Stimulated activated naive CD8-positive, alpha-beta T cell treated with anti-CD3 and anti-CD28 coated beads, Interleukin-15, Interleukin-2, amounts not matched to agents 100 ng/mL and 50 ng/mL, for 24 hours (primary cell): ENCODE results near the gene TROAP.
"Not testable (repeated sequence)": the region's sequence is repeated elsewhere in the genome, so short reads cannot be mapped to it uniquely, and the experiment has no call there.

Experiments
- H3K27ac Mint-ChIP-seq: one replicate; pipeline ENCODE4 v1.8.0; 2021; ENCODE audit warnings: mild to moderate bottlenecking, mixed read lengths
- H3K27me3 Mint-ChIP-seq: one replicate; pipeline ENCODE4 v1.8.0; 2021; ENCODE audit warnings: mixed read lengths
- H3K36me3 Mint-ChIP-seq: one replicate; pipeline ENCODE4 v1.8.0; 2021; ENCODE audit warnings: low read depth, mixed read lengths
- H3K4me1 Mint-ChIP-seq: one replicate; pipeline ENCODE4 v1.8.0; 2021; ENCODE audit warnings: low read depth, mixed read lengths
- H3K4me3 Mint-ChIP-seq: one replicate; pipeline ENCODE4 v1.8.0; 2021; ENCODE audit warnings: mild to moderate bottlenecking, mixed read lengths
- H3K9me3 Mint-ChIP-seq: one replicate; pipeline ENCODE4 v1.8.0; 2021; ENCODE audit warnings: mixed read lengths

TROAP gene

DNA sequence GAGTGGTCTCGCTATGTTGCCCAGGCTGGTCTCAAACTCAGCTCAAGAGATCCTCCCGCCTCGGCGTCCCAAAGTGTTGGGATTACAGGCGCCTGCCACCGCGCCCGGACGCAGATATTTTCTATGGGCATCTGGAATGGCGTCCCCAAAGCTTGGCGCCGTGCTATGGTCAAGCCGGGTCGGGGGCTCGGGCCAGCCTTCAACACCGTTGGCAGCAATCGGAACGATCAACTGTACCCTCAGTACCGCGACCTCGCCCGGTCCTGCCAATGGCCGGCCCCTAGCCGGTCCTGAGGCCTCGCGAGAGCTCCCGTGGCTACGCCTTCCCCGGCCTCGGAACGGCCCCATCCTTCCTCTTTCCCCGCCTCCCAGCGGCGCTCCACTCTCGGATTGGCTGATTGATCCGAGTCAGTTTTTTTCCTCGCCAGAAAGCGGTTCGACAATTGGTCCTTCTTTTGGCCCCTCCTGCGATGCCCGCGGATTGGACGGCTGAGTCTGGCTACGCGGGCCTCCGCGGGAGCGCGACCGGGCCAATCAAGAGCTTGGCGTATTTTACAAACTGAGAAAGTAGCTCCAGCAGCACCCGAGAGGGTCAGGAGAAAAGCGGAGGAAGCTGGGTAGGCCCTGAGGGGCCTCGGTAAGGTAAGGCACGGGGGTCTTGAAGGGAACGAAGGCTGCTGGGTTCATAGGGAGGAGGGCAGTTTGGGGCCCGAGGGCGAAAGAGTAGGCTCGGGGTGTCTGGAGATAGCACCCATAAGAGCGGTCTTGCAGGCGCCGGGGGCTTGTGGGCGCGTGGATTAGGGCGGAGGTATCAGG is at the start of gene TROAP:
TSS of gene TROAP (plus strand) at position 548 of the 816 bp plus-strand sequence. CDS start 354 bp downstream, outside the sequence.
- H3K4me3 Mint-ChIP-seq: peak within 1 kb of the TSS; percentile 99
- peak within 1 kb of the TSS; percentile 97 for H3K27ac Mint-ChIP-seq
- H3K27me3 Mint-ChIP-seq: no peaks in the 10 kb centered on the region
- no peaks in the 10 kb centered on the region for H3K9me3 Mint-ChIP-seq
- peaks cover 7% of the 10 kb centered on the region for H3K36me3 Mint-ChIP-seq
- H3K4me1 Mint-ChIP-seq: peaks cover 23% of the 10 kb centered on the region

GRCh38 chr12:49273726-49274395 is 49.2 kb upstream of the TROAP start:
- Mint-ChIP-seq H3K36me3 (peaks cover 51% of the 10 kb centered on the region), H3K27me3 (no peaks in the 10 kb centered on the region), H3K27ac (no peak overlapping the region), H3K4me3 (no peak overlapping the region), H3K9me3 (no peaks in the 10 kb centered on the region), H3K4me1 (peaks cover 6% of the 10 kb centered on the region)

- peaks cover 44% of the 10 kb centered on the region for H3K36me3 Mint-ChIP-seq
These were observed 48.5 kb upstream of the TROAP start for GRCh38 chr12:49274396-49275069.

DNA sequence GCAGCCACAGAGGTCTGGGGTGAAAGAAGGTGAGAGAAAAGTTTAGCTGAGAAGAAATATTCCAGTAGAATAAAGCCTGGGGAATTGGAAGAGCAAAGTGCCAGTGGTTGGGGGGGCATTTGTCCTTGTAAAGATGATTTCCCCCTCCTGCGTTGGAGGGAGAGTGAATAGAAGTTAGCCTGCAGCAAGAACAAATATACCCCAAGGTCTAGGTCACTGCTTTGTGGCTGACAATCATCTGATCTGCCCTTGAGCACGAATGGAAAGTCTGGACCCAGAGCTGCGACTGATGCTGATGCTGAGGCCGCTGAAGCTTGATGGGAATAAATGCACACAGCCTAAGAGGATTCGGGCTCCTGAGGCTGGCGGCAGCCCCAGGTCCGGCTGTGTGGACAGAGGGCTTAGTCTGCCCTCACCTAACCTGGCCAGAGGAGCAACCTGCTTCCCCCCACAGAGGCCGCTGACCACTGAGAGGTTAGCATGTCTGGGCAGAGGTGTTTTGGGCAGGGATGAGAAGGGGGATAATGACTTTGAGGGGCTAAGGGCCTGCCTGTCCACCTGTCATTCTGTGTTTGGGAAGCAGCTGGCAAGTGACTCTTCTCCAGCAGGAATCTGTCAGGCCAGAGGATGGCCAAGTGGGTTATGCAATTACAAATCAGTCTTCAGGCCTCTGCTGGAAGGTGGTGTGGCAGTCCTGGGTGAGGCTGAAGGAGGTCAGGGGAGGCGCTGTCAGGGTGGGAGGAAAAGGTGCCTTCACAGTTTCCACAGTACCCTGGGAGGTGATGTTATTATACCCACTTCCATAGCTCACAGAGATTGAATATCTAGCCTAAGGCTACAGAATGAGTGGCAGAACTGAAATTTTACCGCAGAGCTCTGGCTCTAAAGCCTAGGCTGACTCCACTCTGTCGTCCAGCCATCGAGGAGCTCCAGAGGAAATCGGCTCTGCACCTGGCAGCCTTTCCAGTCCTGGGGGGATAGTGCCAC is 46.5 kb upstream of the TROAP start:
- Mint-ChIP-seq H3K4me1 (no peaks in the 10 kb centered on the region), H3K9me3 (no peaks in the 10 kb centered on the region), H3K27ac (no peak overlapping the region), H3K36me3 (peaks cover 23% of the 10 kb centered on the region), H3K4me3 (no peak overlapping the region), H3K27me3 (peaks cover 4% of the 10 kb centered on the region)

More at GRCh38 chr12:49274396-49275069, 48.5 kb upstream of the TROAP start:
- Mint-ChIP-seq H3K27ac (peak overlapping the region; percentile 51), H3K27me3 (no peaks in the 10 kb centered on the region), H3K4me1 (no peaks in the 10 kb centered on the region), H3K4me3 (no peak overlapping the region), H3K9me3 (no peaks in the 10 kb centered on the region)

DNA sequence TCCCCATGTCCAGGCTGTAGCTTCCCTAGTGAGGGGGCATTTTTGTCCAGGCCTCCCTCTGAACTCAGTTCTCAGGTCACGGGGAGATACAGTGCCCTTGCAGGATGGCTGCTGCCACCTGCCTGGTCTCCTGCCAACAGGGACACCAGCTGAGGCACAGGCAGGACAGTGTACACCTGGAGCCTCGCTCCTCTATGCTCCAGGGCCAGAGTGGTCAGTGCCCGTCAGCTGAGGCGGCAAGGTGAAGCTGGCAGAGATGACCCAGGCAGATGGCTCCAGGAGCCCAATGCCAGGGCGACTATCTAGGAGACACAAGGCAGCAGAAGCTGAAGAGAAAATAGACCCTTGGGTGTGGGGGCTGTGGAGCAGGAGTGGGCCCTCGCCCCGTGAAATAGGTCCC is 45.6 kb upstream of the TROAP start:
- H3K27ac Mint-ChIP-seq: no peak overlapping the region
- H3K4me3 Mint-ChIP-seq: no peak overlapping the region
- H3K4me1 Mint-ChIP-seq: no peaks in the 10 kb centered on the region
- H3K27me3 Mint-ChIP-seq: peaks cover 4% of the 10 kb centered on the region
- H3K9me3 Mint-ChIP-seq: no peaks in the 10 kb centered on the region
- H3K36me3 Mint-ChIP-seq: peaks cover 18% of the 10 kb centered on the region

DNA sequence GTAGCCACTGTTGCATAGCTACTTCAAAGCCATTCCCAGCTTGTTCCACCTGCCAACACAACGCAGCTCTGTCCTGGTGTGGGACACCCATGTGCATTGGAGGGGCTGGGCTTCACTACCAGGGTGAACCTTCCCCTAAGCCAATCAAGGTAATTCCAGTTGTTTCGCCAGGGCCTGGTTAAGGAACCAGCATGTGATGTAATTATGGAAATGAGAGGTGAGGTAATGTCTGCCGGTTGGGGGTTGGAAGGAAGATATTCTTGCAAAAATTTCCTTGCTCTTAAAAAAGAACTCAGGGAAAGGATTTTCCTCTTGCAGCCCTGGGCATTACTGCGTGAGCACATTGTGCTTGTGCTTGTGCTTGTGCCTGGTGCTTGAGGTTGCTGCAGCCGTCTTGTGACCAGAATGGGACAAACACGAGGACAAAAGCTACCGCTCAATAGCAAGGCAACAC is 43.3 kb upstream of the TROAP start:
- Mint-ChIP-seq H3K36me3 (peaks cover 1% of the 10 kb centered on the region), H3K9me3 (no peaks in the 10 kb centered on the region)

GRCh38 chr12:49280545-49280944 is 42.5 kb upstream of the TROAP start:
- H3K9me3 Mint-ChIP-seq, H3K4me1 Mint-ChIP-seq, H3K27me3 Mint-ChIP-seq, H3K4me3 Mint-ChIP-seq, H3K27ac Mint-ChIP-seq, H3K36me3 Mint-ChIP-seq: not testable (repeated sequence)

More for the DNA sequence above, 43.3 kb upstream of the TROAP start:
- H3K27me3 Mint-ChIP-seq: peaks cover 6% of the 10 kb centered on the region
- H3K4me3 Mint-ChIP-seq: no peak overlapping the region
- H3K27ac Mint-ChIP-seq: no peak overlapping the region
- no peaks in the 10 kb centered on the region for H3K4me1 Mint-ChIP-seq

DNA sequence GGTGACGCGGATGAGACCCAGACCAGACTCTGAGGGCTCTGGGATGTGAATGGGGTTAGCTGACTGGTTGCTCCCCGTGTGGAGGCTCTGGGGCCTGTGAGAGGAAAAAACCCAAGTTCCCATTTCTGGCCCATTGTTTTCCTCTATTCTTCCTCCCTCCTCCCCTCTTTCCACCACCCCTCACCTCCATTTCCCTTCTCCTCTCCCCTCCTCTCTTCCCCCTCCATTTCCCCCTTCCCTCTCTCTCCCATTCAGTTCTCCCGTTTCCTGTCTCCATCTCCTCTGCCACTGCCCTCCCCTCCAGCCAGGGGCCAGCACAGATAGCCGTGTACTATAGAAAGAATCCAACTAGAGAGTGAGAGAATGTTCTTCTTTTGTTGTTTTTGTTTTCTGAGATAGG is 40.8 kb upstream of the TROAP start:
- no peaks in the 10 kb centered on the region for H3K4me1 Mint-ChIP-seq
- no peak overlapping the region for H3K27ac Mint-ChIP-seq
- no peaks in the 10 kb centered on the region for H3K36me3 Mint-ChIP-seq
- H3K27me3 Mint-ChIP-seq: peaks cover 19% of the 10 kb centered on the region
- H3K4me3 Mint-ChIP-seq: no peak overlapping the region
- H3K9me3 Mint-ChIP-seq: no peaks in the 10 kb centered on the region

- not testable (repeated sequence) for H3K27ac Mint-ChIP-seq, H3K9me3 Mint-ChIP-seq, H3K36me3 Mint-ChIP-seq, H3K4me3 Mint-ChIP-seq, H3K4me1 Mint-ChIP-seq
- peaks cover 24% of the 10 kb centered on the region for H3K27me3 Mint-ChIP-seq
These were observed 40.2 kb upstream of the TROAP start for GRCh38 chr12:49282740-49283375.

DNA sequence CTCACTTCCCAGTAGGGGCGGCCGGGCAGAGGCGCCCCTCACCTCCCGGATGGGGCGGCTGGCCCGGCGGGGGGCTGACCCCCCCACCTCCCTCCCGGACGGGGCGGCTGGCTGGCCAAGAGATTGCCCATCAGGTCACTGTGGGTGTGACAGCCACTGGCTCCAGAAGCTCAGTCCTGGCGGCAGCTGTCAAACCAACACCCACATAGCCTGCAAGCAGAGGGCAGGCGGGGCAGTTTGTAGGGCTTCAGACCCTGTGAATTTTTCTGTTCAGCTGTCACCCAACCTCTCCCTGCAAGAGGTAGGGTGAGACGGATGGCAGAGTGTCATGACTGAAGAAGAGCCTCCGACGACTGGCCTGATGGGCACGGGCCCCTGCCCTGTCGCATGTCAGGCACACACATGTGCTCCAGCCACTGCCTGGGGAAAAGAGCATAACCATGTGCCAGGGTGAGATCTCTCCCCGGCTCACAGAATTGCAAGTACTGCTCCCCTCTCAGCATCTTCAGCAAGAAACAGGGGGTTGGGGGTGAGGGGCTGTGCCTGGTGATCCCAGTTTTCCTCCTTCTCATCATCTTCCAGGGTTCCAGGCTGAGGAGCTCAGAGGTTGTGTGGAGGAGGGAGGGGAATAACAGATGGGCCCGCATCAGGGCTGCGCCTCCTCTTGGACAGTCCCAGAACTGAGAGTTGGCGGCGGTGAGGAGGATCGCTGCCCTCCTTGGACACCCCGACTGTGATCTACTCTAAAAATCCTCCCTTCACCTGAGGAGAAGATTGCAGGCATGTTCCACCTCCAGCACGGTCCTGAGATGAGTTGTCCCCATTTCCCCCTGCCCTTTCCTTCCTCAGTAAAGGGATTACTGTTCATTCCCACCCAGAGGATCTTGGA is 39.3 kb upstream of the TROAP start:
- no peaks in the 10 kb centered on the region for H3K9me3 Mint-ChIP-seq
- H3K4me3 Mint-ChIP-seq: no peak overlapping the region
- no peak overlapping the region for H3K27ac Mint-ChIP-seq
- H3K27me3 Mint-ChIP-seq: peaks cover 31% of the 10 kb centered on the region
- no peaks in the 10 kb centered on the region for H3K36me3 Mint-ChIP-seq
- H3K4me1 Mint-ChIP-seq: no peaks in the 10 kb centered on the region

- Mint-ChIP-seq H3K27me3 (peaks cover 31% of the 10 kb centered on the region), H3K36me3 (no peaks in the 10 kb centered on the region), H3K4me1 (no peaks in the 10 kb centered on the region), H3K9me3 (no peaks in the 10 kb centered on the region), H3K4me3 (no peak overlapping the region), H3K27ac (no peak overlapping the region)
These were observed 38.4 kb upstream of the TROAP start for GRCh38 chr12:49284672-49285071.

- H3K4me3 Mint-ChIP-seq: no peak overlapping the region
These were observed 35.2 kb upstream of the TROAP start for GRCh38 chr12:49287876-49288275.

DNA sequence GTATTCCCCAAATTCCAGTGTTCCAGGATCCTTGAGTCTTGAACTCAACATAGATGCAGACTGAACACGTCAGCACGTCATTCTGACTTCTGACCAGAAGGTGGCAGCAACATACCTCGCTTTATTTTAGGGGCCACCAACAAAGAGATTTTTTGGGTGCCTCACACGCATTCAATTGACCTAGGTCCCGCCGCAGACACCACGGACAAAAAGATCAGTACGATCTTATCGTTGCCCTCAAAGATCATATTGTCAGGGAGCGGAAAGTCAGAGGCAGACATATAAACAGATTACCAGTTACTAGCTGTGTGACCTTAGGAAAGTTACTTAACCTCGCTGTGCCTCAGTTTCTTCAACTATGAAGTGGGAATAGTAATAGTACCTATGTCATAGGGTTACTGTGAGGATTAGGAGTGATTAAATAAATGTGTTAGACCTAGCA is 34.6 kb upstream of the TROAP start:
- no peaks in the 10 kb centered on the region for H3K9me3 Mint-ChIP-seq
- no peak overlapping the region for H3K4me3 Mint-ChIP-seq
- no peaks in the 10 kb centered on the region for H3K4me1 Mint-ChIP-seq
- H3K27me3 Mint-ChIP-seq: peaks cover 36% of the 10 kb centered on the region
- H3K27ac Mint-ChIP-seq: no peak overlapping the region
- no peaks in the 10 kb centered on the region for H3K36me3 Mint-ChIP-seq

More at GRCh38 chr12:49287876-49288275, 35.2 kb upstream of the TROAP start:
- Mint-ChIP-seq H3K9me3 (no peaks in the 10 kb centered on the region), H3K27me3 (peaks cover 36% of the 10 kb centered on the region), H3K27ac (no peak overlapping the region), H3K36me3 (no peaks in the 10 kb centered on the region), H3K4me1 (no peaks in the 10 kb centered on the region)
